ENCODE results near the gene ZMYND19.

ZMYND19 gene

DNA sequence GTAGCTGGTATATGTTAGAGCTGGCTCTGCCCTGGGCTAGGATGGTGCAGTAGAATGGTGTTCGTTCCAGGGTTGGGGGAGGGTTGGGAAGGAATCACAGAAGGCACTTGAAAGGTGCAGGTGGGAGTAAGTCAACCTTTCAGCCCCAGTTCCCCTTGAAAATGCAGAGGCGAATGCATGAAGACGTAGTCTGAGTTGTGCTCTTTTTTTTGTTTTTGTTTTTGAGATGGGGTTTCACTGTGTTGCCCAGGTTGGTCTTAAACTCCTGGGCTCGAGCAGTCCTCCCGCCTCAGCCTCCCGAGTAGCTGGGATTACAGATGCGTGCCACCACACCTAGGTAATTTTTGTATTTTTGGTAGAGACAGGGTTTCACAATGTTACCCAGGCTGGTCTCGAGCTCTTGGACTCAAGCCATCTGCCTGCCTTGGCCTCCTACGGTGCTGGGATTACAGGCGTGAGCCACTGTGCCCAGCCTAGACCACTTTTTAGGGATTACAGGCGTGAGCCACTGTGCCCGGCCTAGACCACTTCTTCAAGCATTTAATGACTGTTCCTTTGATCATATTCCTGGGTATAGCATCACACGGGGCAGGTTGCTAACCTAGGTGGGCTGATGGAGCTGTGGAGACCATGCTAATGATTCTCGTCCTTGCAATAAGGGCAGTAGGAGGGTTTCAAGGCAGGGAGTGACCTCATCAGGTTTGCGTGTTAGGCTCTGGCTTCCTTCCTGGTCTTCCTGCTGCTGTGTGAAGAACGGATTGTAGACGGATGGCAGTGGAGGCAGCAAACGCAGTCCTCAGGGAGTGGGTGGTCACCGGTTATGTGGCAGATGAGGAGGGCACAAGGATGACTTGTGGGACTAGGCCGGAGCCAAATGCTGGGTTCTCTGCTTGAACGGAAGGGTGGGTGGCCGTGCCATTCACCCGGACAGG lies 42.2 kb upstream of the ZMYND19 start:
- CTCF ChIA-PET = interaction anchor here (0.8 kb wide), 1 partner anchor 37 kb away, joined by 3 read pairs; no protein-coding TSS in a partner anchor
- Histone ChIP-seq H3K27ac (ENCODE audit: extremely low read depth, low read depth, low read length) (no peak overlapping the region), H3K36me3 (ENCODE audit: control insufficient read depth in 2 of 2, insufficient read depth in 1 of 2, low read length in 2 of 2) (no peaks in the 10 kb centered on the region; a peak in 1 of 3 replicates), H3K9me3 (ENCODE audit: control insufficient read depth, insufficient read depth, low read depth, low read length) (no peaks in the 10 kb centered on the region), H3K4me1 (ENCODE audit: control insufficient read depth, insufficient read depth, low read length) (peaks cover 11% of the 10 kb centered on the region), H3K4me3 (ENCODE audit: low read depth, low read length) (no peak overlapping the region)
- POLR2A ChIA-PET = interaction anchor here (1.3 kb wide), 1 partner anchor 13 kb away, joined by 5 read pairs; the partner anchor contains the start of gene EHMT1
- peak; percentile 51; the same call in 1 of the 2 replicates for TF ChIP-seq EGR2 (tag by site-specific recombination; IDR thresholded peaks at IDR 0.05; ENCODE audit: low read depth)
- TF ChIP-seq ZBTB21 (tag by site-specific recombination; IDR thresholded peaks at IDR 0.05) = peak; percentile 85
- peak; percentile 58; the same call in 1 of the 2 replicates for TF ChIP-seq ZNF394 (tag by site-specific recombination; IDR thresholded peaks at IDR 0.05; ENCODE audit: borderline replicate concordance)
- peak; percentile 77 for TF ChIP-seq GLIS1 (tag by site-specific recombination; IDR thresholded peaks at IDR 0.05)
- peak; percentile 92 for TF ChIP-seq ZNF629 (tag by site-specific recombination; IDR thresholded peaks at IDR 0.05)
- peak; percentile 44; the same call in 1 of the 2 replicates for TF ChIP-seq ZBTB48 (tag by site-specific recombination; IDR thresholded peaks at IDR 0.05)
- TF ChIP-seq ZNF600 (tag by site-specific recombination; IDR thresholded peaks at IDR 0.05) = peak; percentile 92
- peak; percentile 98 for TF ChIP-seq ZBTB17 (tag by site-specific recombination; IDR thresholded peaks at IDR 0.05)
- TF ChIP-seq, protein P1, sequence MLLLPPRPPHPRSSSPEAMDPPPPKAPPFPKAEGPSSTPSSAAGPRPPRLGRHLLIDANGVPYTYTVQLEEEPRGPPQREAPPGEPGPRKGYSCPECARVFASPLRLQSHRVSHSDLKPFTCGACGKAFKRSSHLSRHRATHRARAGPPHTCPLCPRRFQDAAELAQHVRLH (tag by site-specific recombination; IDR thresholded peaks at IDR 0.05) = peak; percentile 55; the same call in 1 of the 2 replicates
- peak; percentile 74 for TF ChIP-seq ZNF639 (tag by site-specific recombination; IDR thresholded peaks at IDR 0.05)
- TF ChIP-seq ZBTB8A (tag by site-specific recombination; IDR thresholded peaks at IDR 0.05) = peak; percentile 92
- 0 out of 2 replicates have a peak, but pooled peaks have one; percentile 40 for TF ChIP-seq ZNF211 (tag by site-specific recombination; IDR thresholded peaks at IDR 0.05; ENCODE audit: low read depth)
- 0 out of 2 replicates have a peak, but pooled peaks have one; percentile 44 for TF ChIP-seq ZNF660 (tag by site-specific recombination; IDR thresholded peaks at IDR 0.05)
- TF ChIP-seq, protein P2, sequence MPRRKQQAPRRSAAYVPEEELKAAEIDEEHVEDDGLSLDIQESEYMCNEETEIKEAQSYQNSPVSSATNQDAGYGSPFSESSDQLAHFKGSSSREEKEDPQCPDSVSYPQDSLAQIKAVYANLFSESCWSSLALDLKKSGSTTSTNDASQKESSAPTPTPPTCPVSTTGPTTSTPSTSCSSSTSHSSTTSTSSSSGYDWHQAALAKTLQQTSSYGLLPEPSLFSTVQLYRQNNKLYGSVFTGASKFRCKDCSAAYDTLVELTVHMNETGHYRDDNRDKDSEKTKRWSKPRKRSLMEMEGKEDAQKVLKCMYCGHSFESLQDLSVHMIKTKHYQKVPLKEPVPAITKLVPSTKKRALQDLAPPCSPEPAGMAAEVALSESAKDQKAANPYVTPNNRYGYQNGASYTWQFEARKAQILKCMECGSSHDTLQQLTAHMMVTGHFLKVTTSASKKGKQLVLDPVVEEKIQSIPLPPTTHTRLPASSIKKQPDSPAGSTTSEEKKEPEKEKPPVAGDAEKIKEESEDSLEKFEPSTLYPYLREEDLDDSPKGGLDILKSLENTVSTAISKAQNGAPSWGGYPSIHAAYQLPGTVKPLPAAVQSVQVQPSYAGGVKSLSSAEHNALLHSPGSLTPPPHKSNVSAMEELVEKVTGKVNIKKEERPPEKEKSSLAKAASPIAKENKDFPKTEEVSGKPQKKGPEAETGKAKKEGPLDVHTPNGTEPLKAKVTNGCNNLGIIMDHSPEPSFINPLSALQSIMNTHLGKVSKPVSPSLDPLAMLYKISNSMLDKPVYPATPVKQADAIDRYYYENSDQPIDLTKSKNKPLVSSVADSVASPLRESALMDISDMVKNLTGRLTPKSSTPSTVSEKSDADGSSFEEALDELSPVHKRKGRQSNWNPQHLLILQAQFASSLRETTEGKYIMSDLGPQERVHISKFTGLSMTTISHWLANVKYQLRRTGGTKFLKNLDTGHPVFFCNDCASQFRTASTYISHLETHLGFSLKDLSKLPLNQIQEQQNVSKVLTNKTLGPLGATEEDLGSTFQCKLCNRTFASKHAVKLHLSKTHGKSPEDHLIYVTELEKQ (tag by site-specific recombination; IDR thresholded peaks at IDR 0.05; ENCODE audit: borderline replicate concordance) = 0 out of 2 replicates have a peak, but pooled peaks have one; percentile 7
- TF ChIP-seq ZNF514 (tag by site-specific recombination; IDR thresholded peaks at IDR 0.05) = no peak
- peak; percentile 76 for TF ChIP-seq ZNF335 (tag by site-specific recombination; conservative IDR thresholded peaks at IDR 0.05)
- no peak for TF ChIP-seq KLF7 (tag by site-specific recombination; IDR thresholded peaks at IDR 0.05; ENCODE audit: borderline replicate concordance)
- TF ChIP-seq SP7 (tag by site-specific recombination; IDR thresholded peaks at IDR 0.05) = peak; percentile 75
- TF ChIP-seq ZNF48 (tag by site-specific recombination; IDR thresholded peaks at IDR 0.05) = no peak
- TF ChIP-seq ZFP37 (tag by site-specific recombination; IDR thresholded peaks at IDR 0.05) = peak; percentile 72; the same call in 1 of the 2 replicates
- TF ChIP-seq ZNF677 (tag by site-specific recombination; IDR thresholded peaks at IDR 0.05) = no peak
- TF ChIP-seq, protein P3, sequence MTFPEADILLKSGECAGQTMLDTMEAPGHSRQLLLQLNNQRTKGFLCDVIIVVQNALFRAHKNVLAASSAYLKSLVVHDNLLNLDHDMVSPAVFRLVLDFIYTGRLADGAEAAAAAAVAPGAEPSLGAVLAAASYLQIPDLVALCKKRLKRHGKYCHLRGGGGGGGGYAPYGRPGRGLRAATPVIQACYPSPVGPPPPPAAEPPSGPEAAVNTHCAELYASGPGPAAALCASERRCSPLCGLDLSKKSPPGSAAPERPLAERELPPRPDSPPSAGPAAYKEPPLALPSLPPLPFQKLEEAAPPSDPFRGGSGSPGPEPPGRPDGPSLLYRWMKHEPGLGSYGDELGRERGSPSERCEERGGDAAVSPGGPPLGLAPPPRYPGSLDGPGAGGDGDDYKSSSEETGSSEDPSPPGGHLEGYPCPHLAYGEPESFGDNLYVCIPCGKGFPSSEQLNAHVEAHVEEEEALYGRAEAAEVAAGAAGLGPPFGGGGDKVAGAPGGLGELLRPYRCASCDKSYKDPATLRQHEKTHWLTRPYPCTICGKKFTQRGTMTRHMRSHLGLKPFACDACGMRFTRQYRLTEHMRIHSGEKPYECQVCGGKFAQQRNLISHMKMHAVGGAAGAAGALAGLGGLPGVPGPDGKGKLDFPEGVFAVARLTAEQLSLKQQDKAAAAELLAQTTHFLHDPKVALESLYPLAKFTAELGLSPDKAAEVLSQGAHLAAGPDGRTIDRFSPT (tag by site-specific recombination; IDR thresholded peaks at IDR 0.05) = 0 out of 2 replicates have a peak, but pooled peaks have one; percentile 19
- peak; percentile 79 for TF ChIP-seq ZEB2 (tag by site-specific recombination; IDR thresholded peaks at IDR 0.05)
- TF ChIP-seq KLF8 (tag by site-specific recombination; IDR thresholded peaks at IDR 0.05) = peak; percentile 39
- peak; percentile 92; the same call in 1 of the 2 replicates for TF ChIP-seq ZNF121 (tag by site-specific recombination; IDR thresholded peaks at IDR 0.05)
- TF ChIP-seq ZNF114 (tag by site-specific recombination; IDR thresholded peaks at IDR 0.05) = no peak
- peak; percentile 37 for TF ChIP-seq KLF17 (tag by site-specific recombination; IDR thresholded peaks at IDR 0.05)
- no peak for TF ChIP-seq ZNF837 (tag by site-specific recombination; IDR thresholded peaks at IDR 0.05)
- no peak for TF ChIP-seq ZNF146 (tag by site-specific recombination; IDR thresholded peaks at IDR 0.05)

Measured in HEK293 (cell line).